GM18873 (cell line): ENCODE measurements around the gene NT5C2.
A peak's percentile ranks its signal among the peaks of the same experiment; 100 is the strongest.
"Not testable (repeated sequence)": the region's sequence is repeated elsewhere in the genome, so short reads cannot be mapped to it uniquely, and the experiment has no call there.

Experiments
- ATAC-seq: cut with Tn5 transposase; IDR thresholded peaks from one replicate; pipeline ENCODE4 v1.9.1; 2021; ENCODE audit warnings: mild to moderate bottlenecking, moderate library complexity, moderate number of reproducible peaks; ENCODE audit not compliant: unreplicated experiment, low FRiP score

Gene NT5C2

DNA sequence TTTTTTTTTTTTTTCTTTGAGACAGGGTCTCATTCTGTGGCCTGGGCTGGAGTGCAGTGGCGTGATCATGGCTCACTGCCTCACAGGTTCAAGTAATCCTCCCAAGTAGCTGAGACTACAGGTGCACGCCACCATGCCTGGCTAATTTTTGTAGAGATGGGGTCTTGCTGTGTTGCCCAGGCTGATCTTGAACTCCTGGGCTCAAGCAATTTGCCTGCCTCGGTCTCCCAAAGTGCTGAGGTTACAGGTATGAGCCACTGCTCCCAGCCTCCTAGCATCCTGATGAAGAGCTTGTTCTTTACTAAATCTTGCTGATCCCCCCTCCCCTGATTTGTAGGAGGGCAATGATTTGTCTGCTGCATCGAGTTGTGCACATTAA is 126.0 kb downstream of the NT5C2 start:
- not testable (repeated sequence) for ATAC-seq

DNA sequence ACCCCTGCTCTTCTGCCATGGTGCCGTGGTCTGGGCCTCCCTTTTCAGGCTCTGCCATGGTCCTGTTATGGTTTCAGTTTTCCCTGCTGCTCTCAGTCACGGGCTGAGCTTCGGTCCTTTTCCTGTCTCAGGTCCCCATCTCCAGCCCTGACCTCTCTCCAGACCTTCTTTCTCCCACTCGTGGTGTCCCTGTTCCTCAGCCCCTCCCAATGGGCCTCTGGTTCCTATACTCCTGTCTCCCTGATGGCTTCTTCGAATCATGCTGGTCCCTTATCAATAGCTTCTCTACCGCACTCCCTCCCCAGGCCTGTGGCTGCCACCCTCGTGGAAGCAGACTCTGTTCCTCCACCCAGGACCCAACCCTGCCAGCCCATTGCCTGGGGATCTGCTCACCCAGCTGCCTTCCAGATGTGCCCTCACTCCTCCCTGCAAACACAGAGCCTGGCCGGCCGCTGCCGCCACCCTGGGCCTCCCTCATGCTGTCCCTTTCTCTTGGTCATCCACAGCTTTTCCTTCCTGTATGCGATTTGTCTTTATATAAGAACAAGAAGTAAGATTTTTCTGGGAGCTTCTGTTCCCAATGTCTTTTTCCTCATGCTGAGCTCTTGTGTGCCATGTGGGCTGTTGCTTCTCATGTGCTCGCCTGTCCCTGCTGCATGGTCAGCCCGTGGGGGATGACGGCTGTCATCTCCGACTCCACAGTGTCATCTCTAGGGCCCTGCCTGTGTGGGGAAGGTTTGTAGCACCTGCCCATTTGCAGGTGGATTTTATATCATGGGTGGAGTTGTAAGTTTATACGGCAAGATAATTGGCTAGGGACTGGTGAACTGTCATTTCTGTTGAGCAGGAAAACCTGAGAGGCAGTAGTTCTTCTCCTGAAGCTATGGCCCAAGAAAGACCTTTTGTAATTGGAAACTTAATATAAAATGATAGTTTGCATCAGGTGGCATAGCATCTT is 126.7 kb downstream of the NT5C2 start:
- no peak for ATAC-seq

DNA sequence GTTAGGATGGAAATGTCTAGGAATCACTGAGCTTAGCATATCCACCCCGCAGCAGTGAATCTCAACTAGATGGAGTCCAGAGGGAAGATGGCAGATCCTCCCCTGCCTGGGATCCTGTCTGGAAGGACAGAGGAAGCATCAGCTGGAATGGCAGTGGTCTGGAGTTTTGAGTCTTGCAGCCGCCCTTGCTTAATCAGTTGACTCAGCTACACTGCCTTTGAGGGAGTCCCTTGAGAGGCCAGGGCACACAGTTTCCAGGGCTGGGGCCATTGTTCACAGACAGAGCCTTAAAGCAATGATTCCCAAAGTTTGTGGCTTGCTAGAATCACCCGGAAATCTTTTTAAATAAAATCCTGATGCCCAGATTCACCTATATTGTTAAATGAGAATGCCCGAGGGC is 128.1 kb downstream of the NT5C2 start:
- no peak for ATAC-seq

DNA sequence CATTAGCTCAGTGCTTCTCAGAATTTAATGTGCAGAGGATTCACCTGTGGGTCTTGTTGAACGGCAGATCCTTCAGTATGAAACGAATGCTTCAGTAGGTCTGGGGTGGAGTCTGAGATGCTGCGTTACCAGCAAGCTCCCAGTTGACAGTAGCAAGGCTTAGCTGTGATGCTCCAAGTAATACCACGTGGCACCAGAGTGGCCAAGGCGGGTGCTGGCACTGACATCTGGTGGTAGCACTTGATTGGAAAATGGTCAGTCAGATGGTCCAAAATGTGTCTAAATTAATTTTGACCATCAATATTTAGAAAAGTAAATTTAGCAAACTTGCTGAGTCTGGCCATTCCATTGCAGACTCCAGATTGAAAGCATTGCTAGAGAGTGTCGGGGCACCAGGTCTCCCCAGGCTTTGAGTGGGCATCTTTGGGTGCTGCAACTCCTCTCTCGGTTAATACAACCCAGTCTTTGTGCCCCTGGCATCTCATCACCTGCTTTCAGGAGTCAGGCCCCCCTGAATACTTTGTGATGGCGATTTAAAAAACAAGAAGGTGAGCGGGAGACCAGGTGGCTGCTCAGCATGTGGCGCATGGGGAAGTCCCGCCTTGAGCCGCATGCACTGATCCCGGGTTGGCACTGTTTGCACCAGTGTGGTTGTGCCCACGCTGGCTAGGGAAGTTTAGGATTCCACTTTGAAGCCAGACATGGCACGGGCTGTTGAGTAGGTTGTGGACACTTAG is 130.1 kb downstream of the NT5C2 start:
- ATAC-seq = no peak

DNA sequence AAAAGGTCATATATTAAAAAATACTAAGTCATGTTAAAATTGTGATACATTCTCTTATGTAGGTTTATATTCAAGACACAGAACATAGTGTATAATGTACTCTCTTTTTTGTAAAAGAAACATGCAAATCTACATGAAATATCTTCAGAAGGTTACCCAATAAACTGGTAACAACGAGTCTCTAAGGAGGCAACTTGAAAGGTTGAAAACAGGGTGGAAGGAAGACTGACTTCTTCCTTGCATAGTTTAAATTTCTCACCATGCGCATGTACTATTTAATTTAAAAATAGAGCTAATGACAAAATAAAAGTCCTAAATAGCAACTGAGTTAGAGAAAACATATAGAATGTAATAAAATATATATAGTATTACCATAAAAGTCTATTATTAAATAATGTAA is 132.5 kb downstream of the NT5C2 start:
- ATAC-seq = no peak

DNA sequence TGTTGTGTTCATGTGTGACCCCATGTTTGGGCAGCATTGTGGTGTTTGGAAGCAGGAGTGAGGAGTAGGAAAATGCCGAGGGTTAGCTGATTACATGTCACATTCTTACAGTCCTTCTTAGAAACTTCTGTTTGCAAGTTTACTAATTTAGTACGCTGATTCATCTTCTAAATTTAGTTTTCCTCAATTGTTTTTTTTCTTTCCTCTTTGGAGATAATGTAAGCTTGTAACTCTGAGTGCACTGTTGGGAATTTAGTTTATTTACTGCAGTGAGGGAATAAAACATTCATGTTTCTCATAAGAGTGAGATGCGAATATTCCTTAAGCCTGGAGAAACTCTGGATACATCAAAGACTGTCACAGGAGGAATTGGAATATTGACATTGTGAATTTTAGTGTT is 135.0 kb downstream of the NT5C2 start:
- no peak for ATAC-seq

DNA sequence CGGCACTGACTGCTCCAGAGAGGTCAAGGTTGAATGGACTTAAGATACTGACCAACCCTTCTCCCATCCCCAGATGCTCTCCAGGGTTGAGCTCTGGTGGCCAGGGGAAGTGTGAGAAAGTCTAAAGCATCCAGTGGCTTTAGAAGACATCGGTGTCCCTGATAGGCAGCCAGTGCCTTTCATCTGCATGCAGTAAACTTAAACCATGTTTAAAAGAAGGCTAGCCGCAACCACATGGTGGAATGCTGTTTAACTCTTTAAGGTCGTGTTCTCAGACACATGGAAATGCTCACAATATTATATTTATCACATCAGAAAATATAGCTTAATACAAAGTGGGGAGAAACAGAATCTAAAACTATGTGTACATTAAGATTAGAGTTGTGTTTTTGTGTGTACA is 138.0 kb downstream of the NT5C2 start:
- ATAC-seq = no peak

DNA sequence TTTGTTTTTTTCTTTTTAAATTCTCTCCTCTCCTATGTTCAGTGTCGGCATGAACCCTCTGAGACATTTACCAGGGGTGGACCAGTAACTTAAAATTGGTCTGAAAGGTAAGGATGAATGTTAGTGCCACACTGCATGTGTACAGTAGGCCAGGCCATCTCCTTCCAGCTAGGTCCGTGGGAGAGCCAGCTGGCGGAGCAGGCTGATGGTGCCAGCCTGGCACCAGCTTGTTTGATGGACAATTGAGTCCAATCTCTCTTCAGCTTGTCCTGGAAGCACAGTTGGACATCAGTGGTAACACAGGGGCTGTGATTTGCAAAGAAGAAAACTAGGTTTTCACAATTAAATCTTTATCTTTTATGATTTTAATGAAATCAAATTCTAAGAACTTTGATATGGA is 138.5 kb downstream of the NT5C2 start:
- ATAC-seq = no peak

DNA sequence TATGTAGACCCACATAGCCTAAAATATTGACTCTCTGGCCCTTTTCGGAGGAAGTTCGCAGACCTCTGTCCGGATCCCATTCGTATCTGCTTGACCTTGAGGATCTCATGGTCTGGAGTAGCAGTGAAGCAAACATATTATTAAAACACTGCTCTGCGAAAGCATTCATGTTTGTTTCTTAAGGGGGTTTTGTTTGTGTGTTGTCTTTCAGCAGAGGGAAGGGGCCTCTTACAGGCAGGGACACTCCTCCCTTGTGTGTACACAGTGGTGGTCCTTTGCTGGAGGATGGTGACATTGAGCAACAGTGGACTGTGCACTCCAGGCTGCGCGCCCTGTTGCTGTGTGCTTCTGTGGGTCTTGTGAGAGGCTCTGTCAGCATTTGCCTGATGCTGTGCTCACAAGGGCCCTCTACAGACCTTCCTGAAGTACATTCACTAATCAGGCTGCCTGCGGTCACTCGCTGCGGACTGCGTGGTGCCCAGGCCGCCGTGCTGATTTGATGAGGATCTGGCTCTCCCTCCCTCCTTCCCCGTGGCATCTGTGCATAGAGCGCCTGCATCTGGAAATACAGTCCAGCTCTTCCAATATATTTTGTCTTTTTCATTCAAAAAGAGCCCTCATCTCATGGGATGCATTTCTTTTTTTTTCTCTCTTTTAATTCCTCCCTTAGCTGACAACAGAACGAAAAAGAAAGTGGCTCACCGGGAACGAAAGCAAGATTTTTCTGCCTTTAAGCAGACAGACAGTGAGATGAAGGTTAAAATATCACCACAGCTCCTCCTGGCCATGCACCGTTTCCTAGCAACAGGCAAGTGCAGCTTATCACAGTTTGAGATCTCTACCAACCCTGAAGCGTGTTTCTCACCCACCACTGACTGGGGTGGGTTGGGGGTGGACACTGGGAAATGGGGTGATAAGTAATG is 139.2 kb downstream of the NT5C2 start:
- ATAC-seq = peak; percentile 58

DNA sequence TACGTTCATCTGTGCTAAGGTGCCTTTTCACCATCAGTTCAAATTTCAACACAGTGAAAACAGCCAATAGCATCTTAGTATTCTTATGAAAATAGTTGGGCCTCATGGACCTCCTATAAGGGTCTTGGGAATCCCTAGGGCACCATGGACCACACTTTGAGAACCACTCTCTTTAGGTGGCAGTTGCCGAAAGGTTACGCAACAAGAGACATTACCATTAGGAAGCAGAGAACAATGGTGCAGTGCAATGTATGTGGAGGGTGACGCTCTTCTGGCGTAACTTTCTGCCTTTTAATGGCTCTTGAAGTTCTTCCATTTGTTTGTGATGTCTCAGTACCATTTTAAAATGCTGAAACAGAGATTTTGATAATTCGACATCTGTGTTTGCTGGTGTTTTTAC is 143.8 kb downstream of the NT5C2 start:
- ATAC-seq = no peak

DNA sequence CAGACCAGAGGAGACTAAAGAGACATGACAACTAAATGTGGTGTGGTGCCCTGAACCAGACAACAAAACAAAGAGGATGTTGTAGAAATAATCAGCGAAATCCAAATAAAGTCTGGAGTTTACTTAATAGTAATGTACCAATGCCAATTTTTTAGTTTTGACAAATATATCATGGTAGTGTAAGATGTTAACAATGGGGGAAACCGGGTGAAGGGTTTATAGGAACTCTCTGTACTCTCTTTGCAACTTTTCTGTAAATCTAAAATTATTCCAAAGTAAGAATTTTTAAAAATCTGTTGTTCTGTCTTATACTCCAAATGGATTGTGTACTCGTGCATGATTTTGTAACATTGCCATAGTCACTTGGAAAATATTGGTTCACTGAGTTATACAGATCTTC is 145.7 kb downstream of the NT5C2 start:
- ATAC-seq = no peak

DNA sequence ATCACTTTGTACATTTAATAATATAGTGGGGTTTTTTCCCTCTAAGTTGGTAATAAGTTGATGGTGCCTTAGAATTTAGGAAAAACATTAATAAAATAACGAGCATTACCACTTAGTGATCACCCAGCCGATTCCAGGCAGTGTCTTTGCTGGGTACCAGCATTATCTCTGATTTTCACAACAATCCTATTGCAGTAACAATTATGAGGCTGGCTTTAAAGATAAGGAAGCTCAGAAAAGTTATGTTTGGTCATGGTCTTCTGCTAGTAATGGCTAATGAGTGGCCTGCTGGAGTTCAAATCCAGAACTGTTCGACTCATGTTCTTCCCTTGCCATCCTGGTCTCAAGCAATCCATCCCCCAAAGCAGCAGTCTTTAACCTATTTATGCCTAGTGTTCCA is 147.1 kb downstream of the NT5C2 start:
- ATAC-seq = no peak

DNA sequence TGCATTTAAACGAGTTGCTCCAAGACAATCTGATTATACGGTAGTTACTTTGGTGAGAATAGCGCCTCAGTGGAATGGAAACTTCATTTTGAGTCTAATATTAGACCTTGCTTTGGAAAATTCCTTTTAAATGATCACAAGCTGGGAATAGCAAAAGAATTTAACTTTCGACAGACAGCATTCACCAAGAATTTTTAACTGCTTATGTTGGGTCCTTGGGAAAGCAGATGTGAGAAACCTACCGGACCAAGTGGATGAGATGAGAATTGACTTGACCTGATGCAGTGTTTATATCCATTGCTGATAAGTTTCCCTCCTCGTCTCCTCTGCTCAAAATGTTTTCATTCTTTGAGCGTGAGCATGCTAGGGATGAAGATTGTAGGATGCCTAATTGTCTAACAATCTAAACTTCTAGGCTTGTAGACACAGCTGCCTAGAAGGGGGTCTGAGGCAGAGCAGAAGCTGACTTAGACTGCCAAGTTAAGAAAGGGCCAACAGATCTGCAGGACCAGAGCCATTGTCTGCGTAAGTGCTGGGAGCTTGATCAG is 148.1 kb downstream of the NT5C2 start:
- no peak for ATAC-seq

DNA sequence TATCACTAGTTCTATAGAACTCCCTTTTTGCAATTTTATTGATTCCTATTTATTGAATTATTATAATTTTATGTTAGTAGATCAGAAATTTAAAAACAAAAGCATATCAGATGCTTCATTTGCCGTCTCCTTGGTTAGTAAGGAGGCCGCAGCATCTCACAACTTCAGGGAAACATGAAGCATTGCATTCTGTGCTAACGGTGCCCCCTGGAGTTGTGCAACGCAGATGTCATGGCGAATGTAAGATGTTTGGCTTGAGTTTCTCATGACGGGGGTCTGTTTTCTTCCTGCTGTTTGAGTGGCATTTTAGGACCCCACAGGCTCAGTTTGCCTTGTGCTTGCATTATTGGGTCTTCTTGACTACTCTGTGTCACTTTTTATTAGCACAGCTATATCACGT is 150.2 kb downstream of the NT5C2 start:
- ATAC-seq = no peak

DNA sequence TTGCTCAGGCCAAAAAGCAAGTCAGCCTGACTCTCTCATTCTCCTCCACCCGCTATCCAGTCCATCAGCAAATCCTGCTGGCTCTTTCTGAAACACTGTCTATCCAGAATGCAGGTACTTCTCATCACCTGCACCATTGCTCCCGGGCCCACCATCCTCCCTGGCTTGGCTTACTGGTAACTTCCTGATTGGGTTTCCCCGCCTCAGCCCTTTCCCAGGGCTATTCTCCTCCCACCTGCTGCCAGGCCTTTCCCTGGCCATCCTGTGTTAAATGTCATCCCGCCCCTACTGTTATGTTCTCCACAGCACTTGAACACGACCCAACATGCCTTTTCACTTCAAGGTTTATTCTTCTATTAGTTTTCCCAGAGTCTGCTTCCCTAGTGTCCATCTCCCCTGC is 150.9 kb downstream of the NT5C2 start:
- no peak for ATAC-seq

DNA sequence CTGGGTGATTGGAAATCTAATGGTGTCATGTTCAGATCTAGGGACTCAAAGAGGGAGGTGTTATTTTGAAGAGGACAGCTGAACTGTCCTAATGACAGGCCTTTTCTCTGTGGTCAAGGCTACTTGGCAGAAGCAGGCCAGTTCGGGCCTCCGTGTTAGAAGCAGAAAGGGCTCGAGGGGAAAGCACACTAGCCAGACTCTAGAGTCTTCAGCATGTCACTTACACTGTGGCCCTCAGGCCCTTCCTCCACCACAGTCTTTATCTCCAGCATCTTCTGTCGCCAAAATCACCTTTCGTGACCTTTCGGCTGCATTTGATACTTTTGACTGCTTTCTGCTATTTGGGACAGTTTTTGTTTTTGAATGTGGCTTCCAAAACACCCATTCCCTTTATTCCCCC is 151.7 kb downstream of the NT5C2 start:
- no peak for ATAC-seq

DNA sequence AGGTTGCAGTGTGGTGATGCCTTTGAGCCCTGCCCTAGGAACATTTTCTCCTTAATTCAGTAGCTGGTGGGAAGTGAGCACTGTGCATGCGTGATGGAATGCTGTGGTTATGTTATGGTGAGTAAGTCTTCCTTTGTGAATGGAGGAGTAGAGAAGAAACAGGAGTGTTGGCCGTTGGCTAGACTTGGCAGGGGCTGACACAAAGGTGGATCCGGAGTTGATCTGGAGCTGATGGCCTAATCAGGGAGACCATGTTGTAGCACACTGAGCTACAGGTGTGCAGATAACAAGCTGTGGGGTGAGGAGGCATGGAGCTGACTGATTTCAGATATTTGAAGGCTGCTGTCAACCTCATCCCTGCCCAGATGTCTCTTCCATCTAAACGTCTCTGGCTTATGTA is 152.7 kb downstream of the NT5C2 start:
- ATAC-seq = no peak

DNA sequence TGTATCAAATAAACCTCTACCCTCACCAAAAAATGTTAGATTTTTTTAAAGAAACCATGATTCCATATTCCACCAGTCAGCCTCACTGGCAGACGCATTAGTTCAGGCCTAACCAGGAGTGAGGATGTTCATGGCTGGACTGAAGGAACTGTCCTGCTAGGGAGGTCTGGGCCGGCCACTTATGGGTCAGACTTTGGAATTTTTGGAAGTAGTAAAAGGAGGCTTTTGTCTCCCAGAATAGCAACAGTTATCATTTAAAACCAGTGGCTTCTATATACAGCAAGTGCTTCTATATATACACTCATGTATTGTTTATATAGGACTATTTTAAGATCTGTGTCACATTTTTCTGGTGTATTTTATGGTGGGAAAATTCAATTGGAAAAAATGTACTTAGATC is 154.5 kb downstream of the NT5C2 start:
- ATAC-seq = no peak
